ENCODE measurements around the gene WDR91. TPM values are rescaled to one million over a fixed set of nuclear protein-coding genes. Genes with fewer than 3 reads are reported as not detected.

WDR91 gene
- total RNA-seq, 2 experiments from 2014 or later: 12.9 to 13.1 TPM

- H3K4me3 Mint-ChIP-seq: no peak overlapping the region
- ChIA-PET POLR2A (interaction anchor here (1.6 kb wide), 1 partner anchor 15 kb away, joined by 5 read pairs; no protein-coding TSS in a partner anchor), CTCF (interaction anchor here (1.3 kb wide), 1 partner anchor 11 kb away, joined by 3 read pairs; no protein-coding TSS in a partner anchor)
- H3K27ac Mint-ChIP-seq: no peak overlapping the region
- peaks cover 58% of the 10 kb centered on the region for H3K36me3 Mint-ChIP-seq (ENCODE audit: low read depth)
- intact Hi-C loops (cut with micrococcal nuclease): no loop called here
- DNase-seq (no peak), ATAC-seq (no peak)
- TF ChIP-seq CTCF (IDR thresholded peaks at IDR 0.05): no peak
- H3K9me3 Mint-ChIP-seq: no peaks in the 10 kb centered on the region
- peaks cover 2% of the 10 kb centered on the region for H3K4me1 Mint-ChIP-seq (ENCODE audit: low read depth)
- no peaks in the 10 kb centered on the region for H3K27me3 Mint-ChIP-seq
Observed at GRCh38 chr7:135189961-135190360, 21.4 kb downstream of the WDR91 start.

GRCh38 chr7:135189221-135189662 lies 22.1 kb downstream of the WDR91 start:
- H3K27ac Mint-ChIP-seq: no peak overlapping the region
- no peak overlapping the region for H3K4me3 Mint-ChIP-seq
- DNase-seq (no peak), ATAC-seq (no peak)
- TF ChIP-seq CTCF (IDR thresholded peaks at IDR 0.05): no peak
- ChIA-PET POLR2A (interaction anchor here (1.6 kb wide), 1 partner anchor 16 kb away, joined by 5 read pairs; no protein-coding TSS in a partner anchor), CTCF (interaction anchor here (0.9 to 1.0 kb wide), 2 partner anchors 18 to 203 kb away, joined by 3 read pairs; partner anchors contain the start of gene AGBL3)
- H3K27me3 Mint-ChIP-seq: no peaks in the 10 kb centered on the region
- peaks cover 59% of the 10 kb centered on the region for H3K36me3 Mint-ChIP-seq (ENCODE audit: low read depth)
- H3K9me3 Mint-ChIP-seq: no peaks in the 10 kb centered on the region
- intact Hi-C loops (cut with micrococcal nuclease): no loop called here
- H3K4me1 Mint-ChIP-seq (ENCODE audit: low read depth): peaks cover 2% of the 10 kb centered on the region

DNA sequence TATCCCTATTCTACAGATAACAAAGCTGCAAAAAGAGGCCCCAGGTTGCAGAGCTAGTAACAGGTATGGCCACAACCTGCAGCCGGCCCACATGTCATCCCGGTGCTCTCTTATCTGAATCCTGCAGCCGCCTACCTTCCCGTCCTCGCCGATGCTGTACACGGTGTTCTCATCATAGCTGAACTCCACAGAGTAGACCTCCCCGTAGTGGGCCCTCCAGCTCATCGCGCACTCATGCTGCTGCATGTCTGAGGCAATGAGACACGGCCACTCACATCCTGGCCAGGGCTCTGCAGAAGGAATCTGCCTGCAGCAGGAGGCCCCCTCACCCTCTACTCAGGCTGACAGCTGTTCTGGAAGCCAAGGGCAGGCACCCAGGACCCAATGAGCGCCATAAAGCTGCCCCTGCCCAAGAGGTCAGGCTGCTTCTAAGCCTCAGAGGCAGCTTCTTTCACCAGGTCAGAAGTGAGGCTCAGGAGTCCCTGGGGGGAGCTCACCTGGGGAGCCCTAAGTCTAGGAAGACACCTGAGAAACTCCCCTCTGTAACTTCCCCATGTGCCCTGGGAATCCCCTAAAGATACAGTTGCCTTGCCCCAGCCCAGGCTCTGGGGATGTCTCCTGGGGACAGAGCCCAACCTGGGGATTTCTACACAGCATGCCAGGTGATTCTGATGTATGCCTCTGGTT lies 22.9 kb downstream of the WDR91 start:
- Mint-ChIP-seq H3K4me1 (ENCODE audit: low read depth) (peaks cover 2% of the 10 kb centered on the region), H3K27me3 (no peaks in the 10 kb centered on the region), H3K36me3 (ENCODE audit: low read depth) (peaks cover 60% of the 10 kb centered on the region), H3K9me3 (no peaks in the 10 kb centered on the region), H3K4me3 (no peak overlapping the region), H3K27ac (no peak overlapping the region)
- DNase-seq: no peak
- ATAC-seq: peak; percentile 13
- ChIA-PET CTCF (interaction anchor here (0.9 to 1.0 kb wide), 4 partner anchors 10 to 202 kb away, joined by 3 to 4 read pairs (median 3); partner anchors contain the start of gene AGBL3), POLR2A (interaction anchor here (1.4 to 1.6 kb wide), 2 partner anchors 8 to 17 kb away, joined by 4 to 5 read pairs; no protein-coding TSS in a partner anchor)
- TF ChIP-seq CTCF (IDR thresholded peaks at IDR 0.05): no peak
- intact Hi-C loops (cut with micrococcal nuclease): no loop called here

- Mint-ChIP-seq H3K4me1 (ENCODE audit: low read depth) (peaks cover 2% of the 10 kb centered on the region), H3K27me3 (no peaks in the 10 kb centered on the region), H3K9me3 (peaks cover 8% of the 10 kb centered on the region), H3K27ac (peak overlapping the region; percentile 52), H3K4me3 (no peak overlapping the region), H3K36me3 (ENCODE audit: low read depth) (peaks cover 62% of the 10 kb centered on the region)
- DNase-seq: peak; percentile 41
- ChIA-PET CTCF (no interaction called here), POLR2A (interaction anchor here (1.0 to 1.4 kb wide), 3 partner anchors 9 to 16 kb away, joined by 3 to 7 read pairs (median 4); partner anchors contain the start of gene CYREN)
- TF ChIP-seq CTCF (IDR thresholded peaks at IDR 0.05): no peak
- ATAC-seq: peak; percentile 42
- intact Hi-C loops (cut with micrococcal nuclease): no loop called here
Observed at GRCh38 chr7:135186841-135187253, 24.5 kb downstream of the WDR91 start.

DNA sequence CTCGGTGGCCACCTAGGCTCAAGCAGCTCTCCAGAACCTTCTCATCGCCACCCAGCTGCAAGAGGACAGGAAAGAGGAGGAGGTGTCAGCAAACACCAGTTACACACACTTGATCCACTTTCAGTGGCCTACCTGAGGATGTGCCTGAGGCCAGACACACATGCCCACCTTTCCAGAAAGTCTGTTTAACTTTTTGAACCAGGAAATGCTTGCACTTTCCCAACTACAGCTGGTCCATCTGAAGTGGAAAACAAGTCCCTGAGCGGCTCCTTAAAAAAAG lies 25.1 kb downstream of the WDR91 start:
- ChIA-PET POLR2A (interaction anchor here (1.0 to 1.4 kb wide), 3 partner anchors 9 to 21 kb away, joined by 3 to 7 read pairs (median 3); partner anchors contain the start of gene CYREN), CTCF (no interaction called here)
- Mint-ChIP-seq H3K27me3 (no peaks in the 10 kb centered on the region), H3K27ac (peak overlapping the region; percentile 15), H3K4me1 (ENCODE audit: low read depth) (peaks cover 2% of the 10 kb centered on the region), H3K9me3 (peaks cover 13% of the 10 kb centered on the region), H3K4me3 (no peak overlapping the region), H3K36me3 (ENCODE audit: low read depth) (peaks cover 67% of the 10 kb centered on the region)
- no peak for TF ChIP-seq CTCF (IDR thresholded peaks at IDR 0.05)
- intact Hi-C loops (cut with micrococcal nuclease): no loop called here
- DNase-seq (no peak), ATAC-seq (no peak)

Data from activated CD8-positive, alpha-beta T cell treated with anti-CD3 and anti-CD28 coated beads for 36 hours (primary cell).